ACC112 (cell line): Measurements from ENCODE around the gene GATB.
"Not testable (repeated sequence)": the region's sequence is repeated elsewhere in the genome, so short reads cannot be mapped to it uniquely, and the experiment has no call there.

Experiments
- H2AFZ ChIP-seq: fragments of 200-600 bp; sonication (generic); one replicate; pipeline ENCODE4 v1.6.0; 2017; ENCODE audit warnings: antibody characterized with exemption, low read length; ENCODE audit not compliant: unreplicated experiment
- H3K27ac ChIP-seq: fragments of 200-600 bp; sonication (generic); 2 replicates; pipeline ENCODE4 v1.5.1; 2014; ENCODE audit warnings: low read depth, mild to moderate bottlenecking, antibody characterized with exemption, low read length, moderate library complexity
- H3K27me3 ChIP-seq: fragments of 200-600 bp; sonication (generic); 2 replicates; pipeline ENCODE4 v1.6.1; 2014; ENCODE audit warnings: mild to moderate bottlenecking, antibody characterized with exemption, low read length, moderate library complexity, mixed read lengths; ENCODE audit not compliant: insufficient read depth
- H3K36me3 ChIP-seq: fragments of 200-600 bp; sonication (generic); 2 replicates; pipeline ENCODE4 v1.6.1; 2016; ENCODE audit warnings: mild to moderate bottlenecking, antibody characterized with exemption, low read length, moderate library complexity, mixed read lengths; ENCODE audit not compliant: insufficient read depth
- H3K4me1 ChIP-seq: fragments of 200-600 bp; sonication (generic); one replicate; pipeline ENCODE4 v1.6.1; 2016; ENCODE audit warnings: low read length, mixed read lengths; ENCODE audit not compliant: insufficient read depth, unreplicated experiment, control insufficient read depth
- H3K4me3 ChIP-seq: fragments of 200-600 bp; sonication (generic); 2 replicates; pipeline ENCODE4 v1.5.1; 2014; ENCODE audit warnings: mild to moderate bottlenecking, low read depth, low read length
- H3K79me2 ChIP-seq: fragments of 200-600 bp; sonication (generic); one replicate; pipeline ENCODE4 v1.6.0; 2016; ENCODE audit warnings: low read length; ENCODE audit not compliant: control insufficient read depth, unreplicated experiment, insufficient read depth

GATB gene

GRCh38 chr4:151736361-151736760, 24.4 kb downstream of the GATB start:
- Histone ChIP-seq H3K27ac (no peak overlapping the region), H3K36me3 (peaks cover 25% of the 10 kb centered on the region), H3K4me1 (no peaks in the 10 kb centered on the region), H3K4me3 (no peak overlapping the region), H3K79me2 (no peaks in the 10 kb centered on the region), H3K27me3 (no peaks in the 10 kb centered on the region), H2AFZ (no peak overlapping the region)

GRCh38 chr4:151731670-151732069, 29.1 kb downstream of the GATB start:
- H2AFZ ChIP-seq, H3K4me3 ChIP-seq, H3K27me3 ChIP-seq, H3K4me1 ChIP-seq, H3K36me3 ChIP-seq, H3K27ac ChIP-seq, H3K79me2 ChIP-seq: not testable (repeated sequence)

DNA sequence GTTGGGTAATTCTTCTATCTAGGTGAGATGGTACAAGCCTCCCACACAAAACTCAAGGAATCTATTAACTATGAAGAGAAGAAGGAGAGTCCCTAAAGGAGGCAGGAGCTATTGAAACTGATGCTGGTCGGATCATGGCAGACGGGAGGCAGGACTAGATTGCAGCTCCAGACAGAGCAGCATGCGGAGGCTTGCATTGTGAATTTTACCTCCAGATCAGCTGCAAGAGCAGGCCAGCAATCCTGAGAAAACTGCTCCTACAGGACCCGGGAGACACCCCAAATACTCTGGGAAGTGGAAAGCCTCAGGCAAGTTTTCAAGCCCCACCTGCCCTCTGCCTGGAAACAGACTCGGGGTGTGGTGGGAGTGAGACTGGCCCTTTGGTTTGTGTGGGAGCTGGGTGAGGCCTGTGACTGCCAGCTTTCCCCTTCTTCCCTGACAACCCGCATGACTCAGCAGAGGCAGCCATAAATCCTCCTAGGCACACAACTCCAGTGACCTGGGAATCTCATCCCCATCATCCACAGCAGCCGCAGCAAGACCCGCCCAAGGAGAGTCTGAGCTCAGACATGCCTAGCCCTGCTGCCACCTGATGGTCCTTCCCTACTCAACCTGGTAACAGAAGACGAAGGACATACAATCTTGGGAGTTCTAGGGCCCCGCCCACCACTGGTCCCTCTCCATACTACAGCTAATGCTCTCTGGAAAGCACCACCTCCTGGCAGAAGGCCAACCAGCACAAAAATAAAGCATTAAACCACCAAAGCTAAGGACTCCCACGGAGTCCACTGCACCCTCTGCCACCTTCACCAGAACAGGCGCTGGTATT, 30.9 kb downstream of the GATB start:
- no peak overlapping the region for H3K27ac ChIP-seq
- no peak overlapping the region for H3K4me3 ChIP-seq
- no peak overlapping the region for H2AFZ ChIP-seq
- H3K36me3 ChIP-seq, result no peaks in the 10 kb centered on the region
- peaks cover 4% of the 10 kb centered on the region for H3K4me1 ChIP-seq
- no peaks in the 10 kb centered on the region for H3K27me3 ChIP-seq
- H3K79me2 ChIP-seq, result no peaks in the 10 kb centered on the region

DNA sequence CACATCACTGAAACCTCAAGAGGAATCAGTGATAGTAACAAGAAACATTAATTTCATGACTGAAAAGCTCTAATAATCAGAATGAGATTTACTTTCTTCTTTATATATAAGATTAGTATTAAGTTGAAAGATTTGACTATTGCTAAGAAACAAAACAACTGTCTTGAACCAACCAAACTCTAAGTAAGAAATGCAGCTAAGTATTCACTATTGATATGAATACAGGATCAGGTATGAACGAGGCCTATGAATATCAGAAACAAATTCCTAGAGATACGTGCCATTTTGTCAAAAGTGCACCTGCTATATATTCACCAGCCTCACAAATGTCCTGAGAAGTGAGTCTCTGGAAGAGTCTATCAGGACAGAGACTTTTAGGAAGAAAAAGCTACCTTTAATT, 32.1 kb downstream of the GATB start:
- Histone ChIP-seq H2AFZ (no peak overlapping the region), H3K4me1 (peaks cover 4% of the 10 kb centered on the region), H3K79me2 (no peaks in the 10 kb centered on the region), H3K36me3 (no peaks in the 10 kb centered on the region), H3K27me3 (no peaks in the 10 kb centered on the region), H3K4me3 (no peak overlapping the region), H3K27ac (no peak overlapping the region)

GRCh38 chr4:151728006-151728405, 32.8 kb downstream of the GATB start:
- Histone ChIP-seq H3K27me3 (no peaks in the 10 kb centered on the region), H3K4me1 (peaks cover 4% of the 10 kb centered on the region), H2AFZ (no peak overlapping the region), H3K79me2 (no peaks in the 10 kb centered on the region), H3K4me3 (no peak overlapping the region), H3K27ac (no peak overlapping the region), H3K36me3 (no peaks in the 10 kb centered on the region)

DNA sequence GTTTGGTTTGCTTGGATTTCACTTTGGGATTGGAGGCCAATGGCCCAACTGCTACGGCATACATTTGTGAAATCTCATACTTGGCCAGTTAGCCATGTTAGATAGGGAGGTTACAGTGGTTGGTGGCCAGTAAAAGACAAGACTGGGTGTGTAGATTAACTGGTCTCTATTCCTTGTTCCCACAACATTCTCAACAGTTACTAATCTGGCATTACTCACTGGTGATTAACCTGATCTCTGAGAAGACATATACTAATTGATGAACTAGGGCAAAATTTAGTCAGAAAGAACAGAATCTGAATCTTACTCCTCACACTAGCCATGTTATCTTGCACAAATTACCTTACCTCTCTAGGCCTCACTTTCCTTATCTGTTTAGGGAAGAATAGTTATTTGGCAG, 33.4 kb downstream of the GATB start:
- H2AFZ ChIP-seq, result no peak overlapping the region
- H3K79me2 ChIP-seq, result no peaks in the 10 kb centered on the region
- H3K27me3 ChIP-seq, result no peaks in the 10 kb centered on the region
- H3K4me1 ChIP-seq, result peaks cover 4% of the 10 kb centered on the region
- H3K27ac ChIP-seq, result no peak overlapping the region
- no peak overlapping the region for H3K4me3 ChIP-seq
- H3K36me3 ChIP-seq, result no peaks in the 10 kb centered on the region

GRCh38 chr4:151725087-151725486, 35.7 kb downstream of the GATB start:
- Histone ChIP-seq H3K79me2 (no peaks in the 10 kb centered on the region), H3K27ac (no peak overlapping the region), H3K4me3 (no peak overlapping the region), H2AFZ (no peak overlapping the region), H3K4me1 (peaks cover 4% of the 10 kb centered on the region), H3K27me3 (no peaks in the 10 kb centered on the region), H3K36me3 (no peaks in the 10 kb centered on the region)

- H3K27ac ChIP-seq, result no peak overlapping the region
- H3K79me2 ChIP-seq, result no peaks in the 10 kb centered on the region
- H3K36me3 ChIP-seq, result no peaks in the 10 kb centered on the region
- no peak overlapping the region for H3K4me3 ChIP-seq
- H2AFZ ChIP-seq, result no peak overlapping the region
- no peaks in the 10 kb centered on the region for H3K4me1 ChIP-seq
- H3K27me3 ChIP-seq, result no peaks in the 10 kb centered on the region
Measured at GRCh38 chr4:151721916-151722315, 38.9 kb downstream of the GATB start.

GRCh38 chr4:151721466-151721865, 39.3 kb downstream of the GATB start:
- Histone ChIP-seq H3K4me1 (no peaks in the 10 kb centered on the region), H2AFZ (no peak overlapping the region)

GRCh38 chr4:151719956-151720334, 40.9 kb downstream of the GATB start:
- H3K4me3 ChIP-seq, result no peak overlapping the region
- H3K79me2 ChIP-seq, result no peaks in the 10 kb centered on the region
- H3K27me3 ChIP-seq, result no peaks in the 10 kb centered on the region
- H2AFZ ChIP-seq, result no peak overlapping the region
- no peaks in the 10 kb centered on the region for H3K4me1 ChIP-seq
- H3K36me3 ChIP-seq, result no peaks in the 10 kb centered on the region
- no peak overlapping the region for H3K27ac ChIP-seq

More at GRCh38 chr4:151721466-151721865, 39.3 kb downstream of the GATB start:
- H3K27me3 ChIP-seq, result no peaks in the 10 kb centered on the region
- H3K4me3 ChIP-seq, result no peak overlapping the region
- H3K36me3 ChIP-seq, result no peaks in the 10 kb centered on the region
- H3K79me2 ChIP-seq, result no peaks in the 10 kb centered on the region
- no peak overlapping the region for H3K27ac ChIP-seq
